Measurements from ENCODE around the gene GRID1. TPM values are rescaled to one million over a fixed set of nuclear protein-coding genes. Genes with fewer than 3 reads are reported as not detected.

GRID1 gene
- total RNA-seq, 1 donor from 2014 or later = 0.75 TPM

GRCh38 chr10:86314616-86315548 is 51.7 kb downstream of the GRID1 start:
- no peak overlapping the region for H2AFZ ChIP-seq (ENCODE audit: low read depth, low read length)
- TF ChIP-seq EZH2 (IDR thresholded peaks at IDR 0.05; ENCODE audit: insufficient read depth, low read length) (no peak), CTCF (IDR thresholded peaks at IDR 0.05; ENCODE audit: insufficient read depth, low read depth, low read length) (no peak)
- FAIRE-seq (no peak), DNase-seq (ENCODE audit: low read depth) (no peak)
- no peaks in the 10 kb centered on the region for H3K36me3 ChIP-seq (ENCODE audit: insufficient read depth, low read length)
- no peaks in the 10 kb centered on the region for H4K20me1 ChIP-seq (ENCODE audit: insufficient read depth, low read length)
- H3K4me3 ChIP-seq (ENCODE audit: insufficient read depth, low read depth, low read length) = no peak overlapping the region
- no peaks in the 10 kb centered on the region for H3K9me3 ChIP-seq (ENCODE audit: insufficient read depth, low read depth, low read length)
- H3K27me3 ChIP-seq (ENCODE audit: insufficient read depth, low read length) = no peaks in the 10 kb centered on the region
- Mint-ChIP-seq H3K36me3 (ENCODE audit: low read depth, unreplicated experiment) (no peaks in the 10 kb centered on the region), H3K4me3 (ENCODE audit: unreplicated experiment) (no peak overlapping the region), H3K9me3 (ENCODE audit: unreplicated experiment) (peaks cover 2% of the 10 kb centered on the region), H3K27me3 (ENCODE audit: low read depth, unreplicated experiment) (peaks cover 60% of the 10 kb centered on the region), H3K27ac (ENCODE audit: unreplicated experiment) (no peak overlapping the region), H3K4me1 (ENCODE audit: low read depth, unreplicated experiment) (no peaks in the 10 kb centered on the region)
- H3K4me2 ChIP-seq (ENCODE audit: low read length) = no peak overlapping the region
- H3K4me1 ChIP-seq (ENCODE audit: insufficient read depth, low read length) = no peaks in the 10 kb centered on the region
- no peak overlapping the region for H3K27ac ChIP-seq (ENCODE audit: low read depth, low read length)
- H3K9ac ChIP-seq (ENCODE audit: low read length) = no peak overlapping the region
- H3K79me2 ChIP-seq (ENCODE audit: insufficient read depth, low read length) = no peaks in the 10 kb centered on the region

- H3K27ac Mint-ChIP-seq (ENCODE audit: unreplicated experiment) = no peak overlapping the region
- no peak for DNase-seq (ENCODE audit: low read depth)
- Histone ChIP-seq H3K4me1 (ENCODE audit: insufficient read depth, low read length) (no peaks in the 10 kb centered on the region), H3K36me3 (ENCODE audit: insufficient read depth, low read length) (no peaks in the 10 kb centered on the region), H3K27me3 (ENCODE audit: insufficient read depth, low read length) (no peaks in the 10 kb centered on the region), H3K9ac (ENCODE audit: low read length) (no peak overlapping the region), H3K9me3 (ENCODE audit: insufficient read depth, low read depth, low read length) (no peaks in the 10 kb centered on the region), H2AFZ (ENCODE audit: low read depth, low read length) (no peak overlapping the region), H3K79me2 (ENCODE audit: insufficient read depth, low read length) (no peaks in the 10 kb centered on the region), H3K27ac (ENCODE audit: low read depth, low read length) (no peak overlapping the region), H3K4me2 (ENCODE audit: low read length) (no peak overlapping the region), H3K4me3 (ENCODE audit: insufficient read depth, low read depth, low read length) (no peak overlapping the region), H4K20me1 (ENCODE audit: insufficient read depth, low read length) (no peaks in the 10 kb centered on the region)
- H3K9me3 Mint-ChIP-seq (ENCODE audit: unreplicated experiment) = peaks cover 3% of the 10 kb centered on the region
- peaks cover 61% of the 10 kb centered on the region for H3K27me3 Mint-ChIP-seq (ENCODE audit: low read depth, unreplicated experiment)
- FAIRE-seq = no peak
- H3K4me1 Mint-ChIP-seq (ENCODE audit: low read depth, unreplicated experiment) = no peaks in the 10 kb centered on the region
- H3K4me3 Mint-ChIP-seq (ENCODE audit: unreplicated experiment) = no peak overlapping the region
- H3K36me3 Mint-ChIP-seq (ENCODE audit: low read depth, unreplicated experiment) = no peaks in the 10 kb centered on the region
- TF ChIP-seq CTCF (IDR thresholded peaks at IDR 0.05; ENCODE audit: insufficient read depth, low read depth, low read length) (no peak), EZH2 (IDR thresholded peaks at IDR 0.05; ENCODE audit: insufficient read depth, low read length) (no peak)
These were observed 53.0 kb downstream of the GRID1 start for GRCh38 chr10:86313621-86314041.
